Stomach (tissue), 9 donors: ENCODE measurements around the gene SUCO. TPM values are rescaled to one million over a fixed set of nuclear protein-coding genes. Genes with fewer than 3 reads are reported as not detected.

Experiments
- DNase-seq, 2 donors: peaks; one replicate each; pipeline versions ENCODE4 v3.0.0 to v3.0.0-alpha.2; 2013 to 2019
- H3K27ac ChIP-seq, 5 donors: fragments of 200-600 bp in 4 of 5; sonication (generic) in 4 of 5; one replicate each; pipeline ENCODE4 v1.5.1; 2013 to 2019; ENCODE audit warnings: mild to moderate bottlenecking in 1 of 5, moderate library complexity in 1 of 5
- H3K27me3 ChIP-seq, 3 donors: fragments of 200-600 bp; sonication (generic); one replicate each; pipeline ENCODE4 v1.5.1; 2017 to 2019; ENCODE audit warnings: mixed run types in 1 of 3
- H3K36me3 ChIP-seq, 4 donors: fragments of 200-600 bp; sonication (generic); 1 replicate in 3 of 4; 2 replicates in 1 of 4; pipeline ENCODE4 v1.5.1; 2016 to 2019
- H3K4me1 ChIP-seq, 4 donors: fragments of 200-600 bp; sonication (generic); one replicate each; pipeline ENCODE4 v1.5.1; 2016 to 2019
- H3K4me3 ChIP-seq, 4 donors: fragments of 200-600 bp; sonication (generic) in 3 of 4; one replicate each; pipeline ENCODE4 v1.5.1; 2016 to 2019; ENCODE audit warnings: mild to moderate bottlenecking in 1 of 4
- H3K9me3 ChIP-seq, 4 donors: fragments of 200-600 bp; sonication (generic); one replicate each; pipeline ENCODE4 v1.5.1; 2016 to 2019
- EP300 ChIP-seq: sonication (generic); formaldehyde crosslinking; IDR thresholded peaks from one replicate; pipeline ENCODE4 v1.6.1; 2017; ENCODE audit warnings: antibody characterized with exemption
- POLR2A ChIP-seq, 4 donors: fragments of 450-650 bp; IDR thresholded peaks; one replicate each; pipeline ENCODE4 v1.6.1; 2016; ENCODE audit warnings: antibody characterized with exemption in 4 of 4, control low read depth in 2 of 4, mild to moderate bottlenecking in 1 of 4, moderate library complexity in 1 of 4
- POLR2AphosphoS5 ChIP-seq, 3 donors: sonication (generic); formaldehyde crosslinking; IDR thresholded peaks; one replicate each; pipeline ENCODE4 v1.6.1; 2016; ENCODE audit warnings: antibody characterized with exemption in 3 of 3
- WGBS, 5 donors: extraction: QIAGEN DNeasy Blood & Tissue Kit in 3 of 5; methylation state at CpG; one replicate each; pipeline versions ENCODE4 v1.1.5 to v1.1.7; 2013 to 2018; 5-methylcytosine and 5-hydroxymethylcytosine counted together
- intact Hi-C: fragments of 100-400 bp; cut with DNase I; formaldehyde crosslinking; loops from one replicate; pipeline ENCODE4 v1.15.1; 2023; ENCODE audit warnings: low total_unique reads
- polyA plus RNA-seq, 3 donors: library from polyadenylated mRNA; stranded (reverse); fragments of 200-250 nt; gene quantifications; one replicate each; pipeline ENCODE4 v1.2.3, GENCODE V29; 2013
- total RNA-seq, 5 donors: library from RNA; depleted of rRNA; stranded (reverse); fragments of >200 nt; gene quantifications; one replicate each; pipeline versions ENCODE4 v1.1.0 to v1.2.3, GENCODE V29; 2014 to 2016
- TF ChIP-seq, protein P1 (sequence below), 7 experiments: fragments of 450-650 bp in 4 of 7; fragments of 200-600 bp in 3 of 7; sonication (generic) in 3 of 7; IDR thresholded peaks; one replicate each; pipeline ENCODE4 v1.5.1; 2016 to 2019; ENCODE audit warnings: antibody characterized with exemption in 7 of 7, control low read depth in 2 of 7, mild to moderate bottlenecking in 1 of 7
- donor health status: healthy with polysubstance abuse.
- donor health status: Bipolar disorder and iron deficiency.
- donor health status: healthy.

SUCO gene
- total and polyA plus RNA-seq, 8 donors = 4.9 to 83.7 (median 15.8) TPM

- WGBS, 5 donors = 87 to 96% (median 90%) methylated on average over 3 of the region's 3 CpGs
Observed at GRCh38 chr1:172599912-172600311, 67.0 kb downstream of the SUCO start.

GRCh38 chr1:172600615-172601014 lies 67.7 kb downstream of the SUCO start:
- peaks cover 0 to 7% (median 0%) of the 10 kb centered on the region in 4 donors for H3K9me3 ChIP-seq
- H3K27ac ChIP-seq = no peak overlapping the region
- no peaks in the 10 kb centered on the region for H3K27me3 ChIP-seq
- H3K4me1 ChIP-seq = no peaks in the 10 kb centered on the region
- H3K4me3 ChIP-seq = no peak overlapping the region
- peak in 1 of 2 donors; percentile 59 for DNase-seq
- WGBS, 5 donors = 88 to 100% (median 94%) methylated on average over 1 of the region's 1 CpG
- intact Hi-C loops = no loop called here
- peaks cover 12 to 79% (median 75%) of the 10 kb centered on the region in 4 donors for H3K36me3 ChIP-seq
- no peak for TF ChIP-seq EP300
- TF ChIP-seq POLR2A (IDR thresholded peaks at IDR 0.05) = no peak
- TF ChIP-seq, protein P1, sequence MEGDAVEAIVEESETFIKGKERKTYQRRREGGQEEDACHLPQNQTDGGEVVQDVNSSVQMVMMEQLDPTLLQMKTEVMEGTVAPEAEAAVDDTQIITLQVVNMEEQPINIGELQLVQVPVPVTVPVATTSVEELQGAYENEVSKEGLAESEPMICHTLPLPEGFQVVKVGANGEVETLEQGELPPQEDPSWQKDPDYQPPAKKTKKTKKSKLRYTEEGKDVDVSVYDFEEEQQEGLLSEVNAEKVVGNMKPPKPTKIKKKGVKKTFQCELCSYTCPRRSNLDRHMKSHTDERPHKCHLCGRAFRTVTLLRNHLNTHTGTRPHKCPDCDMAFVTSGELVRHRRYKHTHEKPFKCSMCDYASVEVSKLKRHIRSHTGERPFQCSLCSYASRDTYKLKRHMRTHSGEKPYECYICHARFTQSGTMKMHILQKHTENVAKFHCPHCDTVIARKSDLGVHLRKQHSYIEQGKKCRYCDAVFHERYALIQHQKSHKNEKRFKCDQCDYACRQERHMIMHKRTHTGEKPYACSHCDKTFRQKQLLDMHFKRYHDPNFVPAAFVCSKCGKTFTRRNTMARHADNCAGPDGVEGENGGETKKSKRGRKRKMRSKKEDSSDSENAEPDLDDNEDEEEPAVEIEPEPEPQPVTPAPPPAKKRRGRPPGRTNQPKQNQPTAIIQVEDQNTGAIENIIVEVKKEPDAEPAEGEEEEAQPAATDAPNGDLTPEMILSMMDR (IDR thresholded peaks at IDR 0.05) = no peak
- no peak for TF ChIP-seq POLR2AphosphoS5 (IDR thresholded peaks at IDR 0.05)

More at GRCh38 chr1:172599912-172600311, 67.0 kb downstream of the SUCO start:
- Histone ChIP-seq H3K4me1 (no peaks in the 10 kb centered on the region), H3K27me3 (no peaks in the 10 kb centered on the region), H3K4me3 (no peak overlapping the region), H3K27ac (no peak overlapping the region), H3K9me3 (peaks cover 0 to 7% (median 0%) of the 10 kb centered on the region in 4 donors), H3K36me3 (peaks cover 12 to 86% (median 81%) of the 10 kb centered on the region in 4 donors)
- no peak for DNase-seq
- intact Hi-C loops = no loop called here
- TF ChIP-seq, protein P1 (IDR thresholded peaks at IDR 0.05) = no peak
- TF ChIP-seq POLR2AphosphoS5 (IDR thresholded peaks at IDR 0.05) (no peak), POLR2A (IDR thresholded peaks at IDR 0.05) (no peak), EP300 (no peak)

DNA sequence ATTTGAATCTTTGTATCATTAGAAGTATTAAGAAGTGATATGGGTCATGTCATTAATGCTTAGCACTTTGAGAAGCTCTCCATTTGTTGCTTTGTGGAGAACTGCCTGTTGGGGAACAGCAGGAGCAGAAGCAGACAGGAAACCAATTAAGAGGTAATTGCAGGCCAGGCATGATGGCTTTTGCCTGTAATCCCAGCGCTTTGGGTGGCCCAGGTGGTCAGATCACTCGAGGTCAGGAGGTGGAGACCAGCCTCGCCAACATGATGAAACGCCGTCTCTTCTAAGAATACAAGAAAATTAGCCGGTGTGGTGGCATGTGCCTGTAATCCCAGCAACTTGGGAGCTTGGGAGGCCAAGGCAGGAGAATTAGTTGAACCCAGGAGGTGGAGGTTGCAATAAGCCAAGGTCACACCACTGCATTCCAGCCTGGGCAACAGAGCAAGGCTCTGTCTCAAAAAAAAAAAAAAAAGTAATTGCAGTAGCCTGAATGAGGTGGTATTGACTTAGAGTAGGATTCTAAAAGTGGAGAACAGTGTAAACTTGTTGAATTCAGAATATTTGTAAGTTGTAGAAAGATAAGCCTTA lies 68.2 kb downstream of the SUCO start:
- TF ChIP-seq, protein P1 (IDR thresholded peaks at IDR 0.05) = no peak
- no peak for TF ChIP-seq POLR2AphosphoS5 (IDR thresholded peaks at IDR 0.05)
- TF ChIP-seq EP300 = no peak
- TF ChIP-seq POLR2A (IDR thresholded peaks at IDR 0.05) = no peak
- no peak for DNase-seq
- Histone ChIP-seq H3K27ac (no peak overlapping the region), H3K4me3 (no peak overlapping the region), H3K36me3 (peaks cover 10 to 74% (median 70%) of the 10 kb centered on the region in 4 donors), H3K9me3 (peaks cover 0 to 7% (median 0%) of the 10 kb centered on the region in 4 donors), H3K27me3 (no peaks in the 10 kb centered on the region), H3K4me1 (no peaks in the 10 kb centered on the region)
- 90 to 98% (median 94%) methylated on average over 6 of the region's 6 CpGs for WGBS, 5 donors
- intact Hi-C loops = no loop called here

DNA sequence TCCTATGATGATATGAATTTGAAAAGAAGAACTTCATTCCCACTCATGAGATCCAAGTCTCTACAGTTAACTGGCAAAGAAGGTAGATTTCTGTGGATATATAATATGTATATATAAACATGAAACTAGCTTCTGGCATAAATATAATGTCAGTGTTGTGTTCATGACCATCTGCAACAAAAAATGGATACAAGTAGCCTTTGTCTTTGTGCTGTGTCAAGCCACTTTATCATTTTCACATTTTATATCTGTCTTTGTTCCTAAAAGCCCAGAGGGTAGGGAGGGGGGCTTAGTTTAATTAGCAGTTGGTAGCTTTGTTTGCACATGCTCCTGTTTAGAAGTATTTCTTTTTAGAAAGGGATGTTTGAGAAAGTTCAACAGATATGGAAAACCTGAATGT lies 69.8 kb downstream of the SUCO start:
- no peak overlapping the region for H3K4me3 ChIP-seq
- no peak for DNase-seq
- no peak overlapping the region for H3K27ac ChIP-seq
- H3K4me1 ChIP-seq = no peaks in the 10 kb centered on the region
- H3K27me3 ChIP-seq = no peaks in the 10 kb centered on the region
- TF ChIP-seq, protein P1 (IDR thresholded peaks at IDR 0.05) = no peak
- TF ChIP-seq POLR2A (IDR thresholded peaks at IDR 0.05) (no peak), EP300 (no peak)
- H3K36me3 ChIP-seq = peaks cover 0 to 58% (median 54%) of the 10 kb centered on the region in 4 donors
- H3K9me3 ChIP-seq = no peaks in the 10 kb centered on the region
- intact Hi-C loops = no loop called here
